DND-41 (cell line): ENCODE data around the gene TMEM184B.

Source experiments
- CTCF ChIP-seq: IDR thresholded peaks from 2 replicates; pipeline ENCODE4 v1.5.1; 2012; ENCODE audit warnings: borderline replicate concordance, low read length, moderate library complexity, mild to moderate bottlenecking; ENCODE audit not compliant: poor library complexity, severe bottlenecking; ENCODE audit errors: extremely low read depth
- EZH2 ChIP-seq: IDR thresholded peaks from 3 replicates; pipeline ENCODE4 v1.6.1; 2012; ENCODE audit warnings: borderline replicate concordance, low read depth, mild to moderate bottlenecking, moderate library complexity, low read length, inconsistent platforms; ENCODE audit not compliant: severe bottlenecking

GRCh38 chr22:38246046-38246658 is 26.7 kb downstream of the TMEM184B start:
- TF ChIP-seq CTCF = no peak
- no peak for TF ChIP-seq EZH2
